ENCODE measurements around the gene C19orf33.

- TF ChIP-seq EZH2 (IDR thresholded peaks at IDR 0.05; ENCODE audit: borderline replicate concordance, low read depth, low read length, poor library complexity, severe bottlenecking) (no peak), CTCF (conservative IDR thresholded peaks at IDR 0.05; ENCODE audit: low read depth, low read length) (no peak)
Measured at GRCh38 chr19:38304866-38305429, 897 bp downstream of the C19orf33 start.

Measured in A673 (cell line).